Measurements from ENCODE around the gene IGSF6.
A peak's percentile ranks its signal among the peaks of the same experiment; 100 is the strongest.
"Not testable (repeated sequence)": the region's sequence is repeated elsewhere in the genome, so short reads cannot be mapped to it uniquely, and the experiment has no call there.

IGSF6 gene

GRCh38 chr16:21628121-21628726 is 24.2 kb downstream of the IGSF6 start:
- DNase-seq, result no peak

DNA sequence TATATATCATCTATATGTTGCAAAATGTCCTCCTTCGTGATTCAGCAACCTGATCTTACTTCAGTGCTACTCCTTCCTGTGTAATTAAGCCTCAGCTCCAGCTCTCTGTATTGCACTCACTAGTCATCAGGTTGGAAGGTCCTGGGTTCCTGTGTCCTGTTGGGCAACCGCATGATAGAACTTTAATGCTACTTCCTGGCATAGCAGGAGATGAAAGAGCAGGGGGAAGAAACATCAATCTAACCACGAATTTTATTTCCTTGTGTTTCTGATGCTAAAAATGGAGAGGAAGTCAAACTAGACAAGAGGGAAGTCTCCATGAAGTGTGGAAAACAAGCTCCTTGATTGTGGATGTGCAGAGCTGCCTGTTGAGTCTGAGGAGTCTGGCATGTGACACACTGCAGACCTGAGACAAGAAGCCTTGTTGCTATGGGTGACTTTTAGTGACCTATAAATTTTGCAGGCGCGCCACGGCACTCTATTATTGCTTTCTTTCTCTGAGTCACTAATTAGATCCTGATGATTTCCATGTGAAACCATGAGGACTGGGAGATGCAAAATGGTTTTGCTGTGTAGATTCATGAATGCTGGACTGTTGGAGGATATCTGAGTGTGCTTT is 25.6 kb downstream of the IGSF6 start:
- peak; percentile 92 to 96 for DNase-seq

DNA sequence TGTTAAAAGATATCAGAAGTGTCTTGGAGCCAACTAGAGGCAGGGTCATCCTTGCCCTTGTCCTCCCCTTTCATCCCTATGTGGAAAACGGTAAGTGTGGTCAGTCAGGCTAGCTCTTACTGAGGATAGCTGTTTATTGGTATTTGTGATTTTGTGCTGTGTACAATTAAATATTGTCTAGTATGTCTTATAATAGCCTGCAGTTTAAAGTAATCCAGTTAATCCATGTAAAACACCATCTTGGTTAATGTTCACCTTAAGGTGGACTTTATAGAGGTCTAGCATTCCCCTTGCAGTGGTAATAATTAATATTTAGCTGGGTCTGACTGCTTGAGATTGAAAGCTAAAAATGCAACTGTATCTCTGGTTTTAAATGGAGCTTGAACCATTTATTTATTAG is 27.4 kb downstream of the IGSF6 start:
- DNase-seq, result no peak

GRCh38 chr16:21622545-21622944 is 29.9 kb downstream of the IGSF6 start:
- no peak for DNase-seq

DNA sequence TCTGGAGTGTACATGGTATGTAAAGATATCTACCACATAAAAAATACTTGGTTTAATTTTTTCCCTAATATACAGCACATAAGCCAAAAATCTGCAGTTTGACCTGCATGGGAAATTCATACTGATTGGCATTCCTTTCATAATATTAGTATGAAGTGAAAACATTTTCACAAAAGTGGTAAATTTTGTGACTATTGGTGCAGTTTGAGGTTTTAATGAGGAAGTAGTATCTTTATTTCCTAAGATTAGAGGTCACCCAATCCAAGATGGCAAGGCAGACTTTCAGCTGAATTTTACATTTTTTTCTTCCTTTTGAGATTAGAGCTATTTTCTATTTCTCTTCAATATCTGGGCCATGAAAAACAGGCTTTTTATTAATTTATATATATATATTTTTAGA is 31.8 kb downstream of the IGSF6 start:
- no peak for DNase-seq

- DNase-seq, result no peak
Observed at GRCh38 chr16:21619765-21620425, 32.5 kb downstream of the IGSF6 start.

GRCh38 chr16:21618281-21618680 is 34.1 kb downstream of the IGSF6 start:
- no peak for DNase-seq

- DNase-seq, result no peak
Observed at GRCh38 chr16:21617607-21618006, 34.8 kb downstream of the IGSF6 start.

- DNase-seq, result no peak
Observed at GRCh38 chr16:21614896-21615295, 37.5 kb downstream of the IGSF6 start.

DNA sequence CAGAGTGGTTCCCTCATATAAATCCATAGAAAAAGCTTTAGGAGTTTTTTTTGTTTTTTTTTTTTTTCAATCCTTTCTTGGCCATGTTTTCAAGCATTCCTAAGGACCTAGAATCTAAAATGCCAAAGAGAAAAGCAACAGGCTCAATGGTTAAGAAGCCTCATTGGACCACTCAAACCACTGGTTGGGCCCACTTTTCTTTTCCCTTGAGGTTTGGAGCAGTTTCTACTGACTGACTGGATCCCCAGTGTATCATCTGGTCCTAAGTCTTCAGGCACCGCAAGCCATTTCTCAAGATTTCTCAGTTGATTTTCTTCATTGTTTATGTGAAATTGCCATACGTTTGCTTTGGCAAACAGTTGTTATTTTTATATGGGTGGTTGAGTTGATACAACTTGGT is 38.6 kb downstream of the IGSF6 start:
- no peak for DNase-seq

- no peak for DNase-seq
Observed at GRCh38 chr16:21613361-21613760, 39.0 kb downstream of the IGSF6 start.

GRCh38 chr16:21611556-21612384 is 40.6 kb downstream of the IGSF6 start:
- DNase-seq, result no peak

- DNase-seq, result no peak
Observed at GRCh38 chr16:21611198-21611555, 41.2 kb downstream of the IGSF6 start.

DNA sequence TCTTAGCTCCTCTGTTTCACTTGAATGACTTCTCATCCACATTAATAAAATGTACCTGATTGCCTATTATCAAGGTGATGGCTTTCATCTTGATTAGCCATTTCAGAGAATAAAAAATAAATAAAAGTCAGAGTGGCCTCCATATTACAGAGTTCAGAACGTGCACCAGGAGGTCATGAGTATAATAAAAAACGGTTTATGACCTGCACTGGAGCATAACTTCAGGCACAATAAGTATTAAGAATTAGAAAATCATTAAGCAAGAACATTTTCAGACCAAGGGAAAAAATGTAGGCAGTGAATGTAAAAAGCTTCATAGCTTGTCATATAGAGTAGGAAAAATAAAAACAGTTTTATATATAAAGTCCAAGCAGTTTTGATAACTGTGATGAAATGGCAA is 41.6 kb downstream of the IGSF6 start:
- DNase-seq, result no peak

DNA sequence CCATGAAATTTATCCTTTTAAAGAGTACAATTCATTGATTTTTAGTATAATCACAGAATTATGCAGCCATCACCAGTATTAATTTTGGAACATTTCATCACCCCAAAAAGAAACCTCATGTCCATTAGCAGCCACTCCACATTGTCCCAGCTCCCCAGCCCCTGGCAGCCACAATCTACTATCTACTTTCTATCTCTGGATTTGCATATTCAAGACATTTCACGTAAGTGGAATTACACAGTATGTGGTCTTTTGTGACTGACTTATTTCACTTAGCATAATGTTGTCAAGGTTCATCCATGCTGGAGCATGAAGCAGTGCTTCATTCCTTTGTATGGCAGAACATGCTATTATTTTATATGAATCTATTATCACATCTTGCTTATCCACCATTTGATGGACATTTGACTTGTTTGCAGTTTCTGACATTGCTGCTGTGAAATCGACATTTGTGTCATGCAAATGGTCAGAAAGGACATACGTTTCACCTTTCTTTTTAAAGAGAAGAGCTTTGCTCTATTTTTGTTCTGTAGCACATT is 42.3 kb downstream of the IGSF6 start:
- DNase-seq, result peak; percentile 67 to 70

DNA sequence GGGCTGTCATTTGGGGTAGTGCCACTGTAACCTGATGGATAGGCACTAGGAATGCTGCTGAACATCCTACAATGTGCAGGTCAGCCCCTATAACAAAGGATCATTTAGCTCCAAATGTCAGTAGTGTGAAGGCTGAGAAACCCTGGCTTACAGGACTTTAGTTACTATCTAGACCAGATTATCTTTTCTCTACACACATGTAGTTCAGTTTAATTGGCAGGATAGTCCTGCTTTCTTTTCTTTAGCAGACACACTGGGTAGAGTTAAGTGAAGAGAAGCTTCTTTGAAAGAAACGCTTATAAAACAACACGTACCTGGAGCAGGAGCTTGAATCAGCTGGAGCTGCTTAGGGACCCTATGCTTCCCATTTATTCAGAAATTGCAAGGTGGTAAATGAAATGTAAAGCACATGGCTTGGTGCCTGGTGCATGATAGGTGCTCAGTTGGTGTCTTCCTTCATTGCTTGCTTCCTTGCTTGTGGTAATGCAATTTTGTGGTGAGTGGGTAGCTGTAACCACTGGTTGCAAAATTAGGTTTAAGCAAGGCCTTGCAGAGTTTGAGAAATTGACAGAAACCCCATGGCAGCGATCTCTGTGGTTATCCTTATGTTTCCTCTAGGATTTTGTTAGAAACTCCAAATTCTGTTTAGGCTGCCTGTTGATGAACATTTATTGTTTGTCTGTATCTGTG is 43.6 kb downstream of the IGSF6 start:
- DNase-seq, result no peak

- DNase-seq, result not testable (repeated sequence)
Observed at GRCh38 chr16:21605848-21606247, 46.6 kb downstream of the IGSF6 start.

- DNase-seq, result no peak
Observed at GRCh38 chr16:21603928-21604327, 48.5 kb downstream of the IGSF6 start.

DNA sequence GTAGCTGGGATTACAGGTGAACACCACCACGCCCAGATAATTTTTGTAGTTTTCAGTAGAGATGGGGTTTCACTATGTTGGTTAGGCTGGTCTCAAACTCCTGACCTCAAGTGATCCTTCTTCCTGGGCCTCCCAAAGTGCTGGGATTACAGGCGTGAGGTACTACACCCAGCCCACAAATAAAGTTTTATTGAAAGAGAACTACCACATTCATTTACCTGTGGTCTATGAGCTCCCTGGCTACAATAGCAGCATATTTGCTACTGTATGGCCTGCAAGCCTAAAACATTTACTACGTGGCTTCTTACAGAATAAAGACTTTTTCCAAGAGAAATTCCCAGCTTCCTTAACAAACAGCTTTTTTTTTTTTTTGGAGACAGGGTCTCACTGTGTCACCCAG is 49.6 kb downstream of the IGSF6 start:
- no peak for DNase-seq

DNA sequence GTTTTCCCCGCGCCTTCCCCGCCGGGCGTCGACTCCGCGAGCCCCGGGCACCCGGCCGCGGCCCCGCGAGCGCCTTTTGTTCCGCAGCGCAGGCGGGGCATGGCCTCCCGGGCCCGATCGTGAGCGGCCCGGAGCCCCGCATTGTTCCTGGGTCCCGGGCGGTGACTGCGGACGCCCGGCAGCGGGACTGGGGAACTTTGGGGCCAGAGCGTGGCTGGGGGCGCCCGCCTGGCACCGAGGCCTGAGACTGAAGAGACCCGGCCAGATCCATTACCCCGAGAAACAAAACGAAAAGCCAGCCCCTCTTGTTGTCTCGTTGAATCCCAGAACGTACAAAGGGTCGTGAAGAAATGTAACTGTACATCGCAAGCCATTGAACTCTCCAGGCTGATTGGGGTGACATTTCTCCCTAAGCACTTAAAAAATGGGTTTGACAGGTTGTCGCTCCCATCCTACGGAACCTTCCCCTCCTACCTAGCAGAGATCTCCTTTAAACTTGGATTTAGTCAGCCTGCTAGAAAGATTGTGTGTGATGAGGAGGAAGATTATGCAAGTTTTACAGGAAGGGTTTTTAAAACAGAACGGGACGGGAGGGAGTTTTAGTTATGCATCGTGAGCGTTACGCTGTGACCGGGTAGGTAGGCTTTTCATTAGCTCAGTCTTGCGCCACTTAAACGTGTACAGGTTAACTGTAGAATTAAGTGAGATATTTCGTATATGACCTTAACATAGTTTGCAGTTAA is 52.2 kb downstream of the IGSF6 start:
- DNase-seq, result peak; percentile 37 to 54

- DNase-seq, result peak; percentile 83 to 98
Observed at GRCh38 chr16:21599122-21600030, 53.0 kb downstream of the IGSF6 start, which contains the start of gene METTL9. Gene METTL9 (plus strand): TSS chr16:21599577. CDS start chr16:21599734, 157 bp downstream.
